ENCODE data around the gene ATF7.

ATF7 gene

GRCh38 chr12:53478865-53479264 is 147.3 kb downstream of the ATF7 start:
- no peak for ATAC-seq
- TF ChIP-seq ZNF565 (CRISPR knock-in tag; conservative IDR thresholded peaks at IDR 0.05; ENCODE audit: low read depth) (no peak), ZNF70 (CRISPR knock-in tag; IDR thresholded peaks at IDR 0.05) (no peak), CREB5 (CRISPR knock-in tag; IDR thresholded peaks at IDR 0.05; ENCODE audit: low read depth) (no peak), ESRRG (CRISPR knock-in tag; IDR thresholded peaks at IDR 0.05) (no peak), CSRNP3 (CRISPR knock-in tag; IDR thresholded peaks at IDR 0.05) (no peak), BACH2 (CRISPR knock-in tag; IDR thresholded peaks at IDR 0.05; ENCODE audit: borderline replicate concordance) (no peak)

GRCh38 chr12:53476769-53477209 is 149.4 kb downstream of the ATF7 start:
- ATAC-seq: peak; percentile 28
- no peak for TF ChIP-seq ESRRG (CRISPR knock-in tag; IDR thresholded peaks at IDR 0.05)
- no peak for TF ChIP-seq PATZ1 (CRISPR knock-in tag; IDR thresholded peaks at IDR 0.05; ENCODE audit: borderline replicate concordance)
- TF ChIP-seq TSHZ2 (CRISPR knock-in tag; IDR thresholded peaks at IDR 0.05): 0 out of 2 replicates have a peak, but pooled peaks have one; percentile 15
- TF ChIP-seq ISL1 (CRISPR knock-in tag; IDR thresholded peaks at IDR 0.05): no peak
- TF ChIP-seq GLIS3 (CRISPR knock-in tag; IDR thresholded peaks at IDR 0.05): 0 out of 2 replicates have a peak, but pooled peaks have one; percentile 50
- no peak for TF ChIP-seq CREB5 (CRISPR knock-in tag; IDR thresholded peaks at IDR 0.05; ENCODE audit: low read depth)
- no peak for TF ChIP-seq TCF4 (CRISPR knock-in tag; IDR thresholded peaks at IDR 0.05; ENCODE audit: borderline replicate concordance)
- no peak for TF ChIP-seq BACH2 (CRISPR knock-in tag; IDR thresholded peaks at IDR 0.05; ENCODE audit: borderline replicate concordance)
- no peak for TF ChIP-seq TOX (CRISPR knock-in tag; IDR thresholded peaks at IDR 0.05; ENCODE audit: borderline replicate concordance)
- no peak for TF ChIP-seq SNAI2 (CRISPR knock-in tag; IDR thresholded peaks at IDR 0.05)
- no peak for TF ChIP-seq RARB (CRISPR knock-in tag; IDR thresholded peaks at IDR 0.05)
- no peak for TF ChIP-seq ZC3H10 (CRISPR knock-in tag; IDR thresholded peaks at IDR 0.05)

GRCh38 chr12:53474819-53475218 is 151.4 kb downstream of the ATF7 start:
- ATAC-seq: no peak
- TF ChIP-seq CSDC2 (CRISPR knock-in tag; IDR thresholded peaks at IDR 0.05): no peak
- no peak for TF ChIP-seq GLIS3 (CRISPR knock-in tag; IDR thresholded peaks at IDR 0.05)

GRCh38 chr12:53474077-53474476 is 152.1 kb downstream of the ATF7 start:
- ATAC-seq: no peak
- no peak for TF ChIP-seq SNAI2 (CRISPR knock-in tag; IDR thresholded peaks at IDR 0.05)
- TF ChIP-seq ZNF565 (CRISPR knock-in tag; conservative IDR thresholded peaks at IDR 0.05; ENCODE audit: low read depth): no peak
- no peak for TF ChIP-seq TOX (CRISPR knock-in tag; IDR thresholded peaks at IDR 0.05; ENCODE audit: borderline replicate concordance)
- TF ChIP-seq CSRNP3 (CRISPR knock-in tag; IDR thresholded peaks at IDR 0.05): no peak
- TF ChIP-seq PATZ1 (CRISPR knock-in tag; IDR thresholded peaks at IDR 0.05; ENCODE audit: borderline replicate concordance): no peak
- no peak for TF ChIP-seq BACH2 (CRISPR knock-in tag; IDR thresholded peaks at IDR 0.05; ENCODE audit: borderline replicate concordance)
- no peak for TF ChIP-seq CREB5 (CRISPR knock-in tag; IDR thresholded peaks at IDR 0.05; ENCODE audit: low read depth)
- no peak for TF ChIP-seq CSDC2 (CRISPR knock-in tag; IDR thresholded peaks at IDR 0.05)
- TF ChIP-seq GLIS3 (CRISPR knock-in tag; IDR thresholded peaks at IDR 0.05): no peak
- TF ChIP-seq ZNF70 (CRISPR knock-in tag; IDR thresholded peaks at IDR 0.05): no peak
- TF ChIP-seq PPARA (CRISPR knock-in tag; IDR thresholded peaks at IDR 0.05; ENCODE audit: borderline replicate concordance): no peak
- no peak for TF ChIP-seq TCF4 (CRISPR knock-in tag; IDR thresholded peaks at IDR 0.05; ENCODE audit: borderline replicate concordance)
